ENCODE results near the gene BID.
"Not testable (repeated sequence)": the region's sequence is repeated elsewhere in the genome, so short reads cannot be mapped to it uniquely, and the experiment has no call there.

BID gene

GRCh38 chr22:17767233-17768065 lies 6.8 kb downstream of the BID start:
- DNase-seq = no peak

GRCh38 chr22:17764852-17765251 lies 9.4 kb downstream of the BID start:
- DNase-seq = not testable (repeated sequence)

- DNase-seq = no peak
Observed at GRCh38 chr22:17764036-17764435, 10.2 kb downstream of the BID start.

GRCh38 chr22:17763442-17763841 lies 10.8 kb downstream of the BID start:
- not testable (repeated sequence) for DNase-seq

- no peak for DNase-seq
Observed at GRCh38 chr22:17761138-17761488, 13.2 kb downstream of the BID start.

GRCh38 chr22:17754233-17754925 lies 19.9 kb downstream of the BID start:
- peak; percentile 18 for DNase-seq

- no peak for DNase-seq
Observed at GRCh38 chr22:17753401-17753989, 20.8 kb downstream of the BID start.

- no peak for DNase-seq
Observed at GRCh38 chr22:17751596-17751995, 22.7 kb downstream of the BID start.

GRCh38 chr22:17749605-17750395 lies 24.5 kb downstream of the BID start:
- DNase-seq = no peak

- no peak for DNase-seq
Observed at GRCh38 chr22:17748555-17749353, 25.5 kb downstream of the BID start.

GRCh38 chr22:17746916-17747315 lies 27.4 kb downstream of the BID start:
- no peak for DNase-seq

- DNase-seq = no peak
Observed at GRCh38 chr22:17744430-17744829, 29.8 kb downstream of the BID start.

- no peak for DNase-seq
Observed at GRCh38 chr22:17743661-17744411, 30.4 kb downstream of the BID start.

- peak; percentile 71 for DNase-seq
Observed at GRCh38 chr22:17742527-17742902, 31.8 kb downstream of the BID start.

GRCh38 chr22:17741866-17742526 lies 32.3 kb downstream of the BID start:
- DNase-seq = no peak

- DNase-seq = no peak
Observed at GRCh38 chr22:17739196-17739975, 34.9 kb downstream of the BID start.

- DNase-seq = no peak
Observed at GRCh38 chr22:17738386-17739128, 35.7 kb downstream of the BID start.

- no peak for DNase-seq
Observed at GRCh38 chr22:17734187-17734586, 40.1 kb downstream of the BID start.

GRCh38 chr22:17733466-17733865 lies 40.8 kb downstream of the BID start:
- no peak for DNase-seq

Data from midbrain (tissue), 1 donor.